ENCODE results near the gene CSNK1A1.

DNA sequence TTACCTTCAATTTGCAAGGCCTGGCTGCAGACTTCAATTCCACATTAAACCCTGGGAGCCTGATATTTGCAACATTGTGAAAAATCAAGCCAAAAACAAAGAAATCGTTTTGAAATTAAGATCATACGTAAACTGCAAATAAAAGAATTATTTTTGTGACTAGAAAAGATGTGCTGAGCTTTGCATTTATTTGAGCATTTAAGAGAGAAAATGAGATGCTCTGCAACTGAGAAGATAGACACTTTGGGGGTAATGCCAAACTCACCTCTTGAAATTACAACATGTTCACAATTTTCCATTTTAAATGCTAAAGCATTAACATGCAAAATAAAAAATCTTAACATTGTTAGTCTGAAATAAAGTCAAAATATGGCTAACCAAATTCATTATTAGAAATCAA, 46.6 kb downstream of the CSNK1A1 start:
- no peak for TF ChIP-seq POLR2A (IDR thresholded peaks at IDR 0.05)
- no peak for TF ChIP-seq POLR2AphosphoS5 (IDR thresholded peaks at IDR 0.05)
- TF ChIP-seq, protein P1, sequence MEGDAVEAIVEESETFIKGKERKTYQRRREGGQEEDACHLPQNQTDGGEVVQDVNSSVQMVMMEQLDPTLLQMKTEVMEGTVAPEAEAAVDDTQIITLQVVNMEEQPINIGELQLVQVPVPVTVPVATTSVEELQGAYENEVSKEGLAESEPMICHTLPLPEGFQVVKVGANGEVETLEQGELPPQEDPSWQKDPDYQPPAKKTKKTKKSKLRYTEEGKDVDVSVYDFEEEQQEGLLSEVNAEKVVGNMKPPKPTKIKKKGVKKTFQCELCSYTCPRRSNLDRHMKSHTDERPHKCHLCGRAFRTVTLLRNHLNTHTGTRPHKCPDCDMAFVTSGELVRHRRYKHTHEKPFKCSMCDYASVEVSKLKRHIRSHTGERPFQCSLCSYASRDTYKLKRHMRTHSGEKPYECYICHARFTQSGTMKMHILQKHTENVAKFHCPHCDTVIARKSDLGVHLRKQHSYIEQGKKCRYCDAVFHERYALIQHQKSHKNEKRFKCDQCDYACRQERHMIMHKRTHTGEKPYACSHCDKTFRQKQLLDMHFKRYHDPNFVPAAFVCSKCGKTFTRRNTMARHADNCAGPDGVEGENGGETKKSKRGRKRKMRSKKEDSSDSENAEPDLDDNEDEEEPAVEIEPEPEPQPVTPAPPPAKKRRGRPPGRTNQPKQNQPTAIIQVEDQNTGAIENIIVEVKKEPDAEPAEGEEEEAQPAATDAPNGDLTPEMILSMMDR (IDR thresholded peaks at IDR 0.05): no peak
- TF ChIP-seq EP300 (IDR thresholded peaks at IDR 0.05): no peak
